Measurements from ENCODE around the gene DCAF8L2.

Gene DCAF8L2

DNA sequence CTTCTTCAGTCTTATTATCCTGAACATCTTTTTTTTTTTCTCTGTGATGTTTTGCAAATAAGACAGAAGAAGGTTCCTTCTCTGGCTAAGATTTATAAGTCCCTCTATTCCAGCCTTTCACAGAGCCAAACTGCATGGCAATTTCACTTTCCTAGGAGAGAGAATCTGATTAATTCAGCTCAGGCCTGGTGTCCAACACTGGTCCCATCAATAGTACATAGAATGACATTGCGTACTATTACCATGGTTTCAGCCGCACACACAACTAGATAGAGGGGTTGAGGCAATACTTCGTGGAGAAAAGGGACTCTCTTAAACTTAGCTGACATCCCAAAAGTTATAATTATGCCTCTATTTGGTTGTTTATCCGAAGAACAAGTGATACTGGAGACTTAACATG, 18.5 kb downstream of the DCAF8L2 start:
- TF ChIP-seq, protein P1, sequence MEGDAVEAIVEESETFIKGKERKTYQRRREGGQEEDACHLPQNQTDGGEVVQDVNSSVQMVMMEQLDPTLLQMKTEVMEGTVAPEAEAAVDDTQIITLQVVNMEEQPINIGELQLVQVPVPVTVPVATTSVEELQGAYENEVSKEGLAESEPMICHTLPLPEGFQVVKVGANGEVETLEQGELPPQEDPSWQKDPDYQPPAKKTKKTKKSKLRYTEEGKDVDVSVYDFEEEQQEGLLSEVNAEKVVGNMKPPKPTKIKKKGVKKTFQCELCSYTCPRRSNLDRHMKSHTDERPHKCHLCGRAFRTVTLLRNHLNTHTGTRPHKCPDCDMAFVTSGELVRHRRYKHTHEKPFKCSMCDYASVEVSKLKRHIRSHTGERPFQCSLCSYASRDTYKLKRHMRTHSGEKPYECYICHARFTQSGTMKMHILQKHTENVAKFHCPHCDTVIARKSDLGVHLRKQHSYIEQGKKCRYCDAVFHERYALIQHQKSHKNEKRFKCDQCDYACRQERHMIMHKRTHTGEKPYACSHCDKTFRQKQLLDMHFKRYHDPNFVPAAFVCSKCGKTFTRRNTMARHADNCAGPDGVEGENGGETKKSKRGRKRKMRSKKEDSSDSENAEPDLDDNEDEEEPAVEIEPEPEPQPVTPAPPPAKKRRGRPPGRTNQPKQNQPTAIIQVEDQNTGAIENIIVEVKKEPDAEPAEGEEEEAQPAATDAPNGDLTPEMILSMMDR (IDR thresholded peaks at IDR 0.05; ENCODE audit: insufficient read depth, low read depth, low read length, missing control alignments): no peak
- H3K4me3 ChIP-seq (ENCODE audit: low read length): no peak overlapping the region
- no peak for DNase-seq (ENCODE audit: low read depth)

DNA sequence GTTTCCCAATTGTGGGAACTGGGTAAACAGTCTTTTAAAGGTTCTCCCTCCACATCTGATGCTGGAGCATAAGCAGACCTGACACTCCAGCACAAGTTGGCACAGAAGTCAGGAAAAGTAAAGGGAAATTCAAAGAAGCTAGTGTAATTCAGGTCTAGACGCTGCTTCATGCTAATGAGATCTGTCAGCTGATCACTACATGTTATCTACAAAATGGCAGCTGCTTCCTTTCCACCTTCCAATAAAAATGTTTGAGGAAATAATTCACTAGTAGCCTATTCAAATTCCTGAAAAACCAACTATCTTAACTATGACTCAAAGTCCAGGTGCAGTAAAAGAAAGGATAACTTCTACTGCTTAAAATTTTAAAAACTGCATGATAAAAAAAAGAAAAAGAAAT, 29.3 kb downstream of the DCAF8L2 start:
- no peak overlapping the region for H3K4me3 ChIP-seq (ENCODE audit: low read length)
- DNase-seq (ENCODE audit: low read depth): no peak
- TF ChIP-seq, protein P1 (IDR thresholded peaks at IDR 0.05; ENCODE audit: insufficient read depth, low read depth, low read length, missing control alignments): no peak

DNA sequence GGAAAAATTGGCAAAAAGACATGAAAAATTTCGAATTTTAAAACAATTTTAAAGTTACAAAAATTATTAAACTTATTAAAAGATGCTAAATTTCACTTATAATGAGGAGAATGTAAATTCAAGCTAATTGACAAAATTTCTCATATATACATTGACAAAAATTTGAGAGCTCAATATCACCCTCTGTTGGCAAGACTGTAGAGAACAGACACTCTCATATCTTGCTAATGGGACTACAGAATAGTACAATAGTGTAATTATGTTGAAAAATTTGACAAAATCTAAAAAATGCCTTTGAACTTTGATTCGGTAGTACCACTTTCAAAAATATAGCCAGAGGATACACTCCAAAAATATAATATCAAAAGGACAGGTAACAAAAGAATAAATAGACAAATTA, 29.8 kb downstream of the DCAF8L2 start:
- no peak overlapping the region for H3K4me3 ChIP-seq (ENCODE audit: low read length)
- DNase-seq (ENCODE audit: low read depth): peak; percentile 34
- TF ChIP-seq, protein P1 (IDR thresholded peaks at IDR 0.05; ENCODE audit: insufficient read depth, low read depth, low read length, missing control alignments): peak; percentile 48

DNA sequence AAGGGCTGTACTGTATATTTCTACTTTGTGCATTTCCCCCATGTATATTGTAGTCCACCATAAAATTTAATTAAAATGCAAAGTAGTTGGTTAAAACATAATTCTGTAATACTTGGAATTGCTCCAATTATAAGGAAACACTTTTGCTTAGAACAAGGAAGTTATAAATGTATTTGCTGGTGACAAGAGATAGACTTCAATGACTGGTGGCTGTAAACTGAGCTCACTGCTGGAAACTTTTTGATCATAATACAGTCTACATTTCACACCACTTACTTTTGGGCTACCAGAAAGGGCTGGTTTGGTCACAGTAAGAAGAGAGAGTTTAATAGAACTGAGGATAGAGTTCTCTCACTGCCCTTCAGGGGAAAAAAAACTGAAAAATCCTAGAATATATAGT, 32.7 kb downstream of the DCAF8L2 start:
- TF ChIP-seq, protein P1 (IDR thresholded peaks at IDR 0.05; ENCODE audit: insufficient read depth, low read depth, low read length, missing control alignments): no peak
- H3K4me3 ChIP-seq (ENCODE audit: low read length): no peak overlapping the region
- DNase-seq (ENCODE audit: low read depth): no peak

DNA sequence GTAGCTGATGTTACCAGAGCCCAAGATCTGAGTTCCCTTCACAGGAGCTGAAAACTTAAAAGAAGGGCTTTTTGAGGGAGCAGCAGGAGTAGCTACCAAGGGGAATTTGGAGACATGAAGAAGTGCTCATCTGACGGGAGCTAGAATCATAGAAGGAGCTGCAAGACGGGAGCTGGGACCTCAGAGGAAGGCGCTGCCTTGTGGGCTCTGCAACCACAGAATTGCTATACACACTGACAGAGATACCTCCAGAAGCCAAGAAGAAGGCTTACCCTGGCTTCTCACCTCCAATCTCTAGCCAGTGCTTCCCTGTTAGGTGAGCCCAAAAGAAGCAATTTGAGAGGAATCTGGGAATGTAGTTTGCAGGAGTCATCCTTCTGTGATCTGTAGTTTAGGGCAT, 35.9 kb downstream of the DCAF8L2 start:
- no peak for DNase-seq (ENCODE audit: low read depth)
- H3K4me3 ChIP-seq (ENCODE audit: low read length): no peak overlapping the region
- TF ChIP-seq, protein P1 (IDR thresholded peaks at IDR 0.05; ENCODE audit: insufficient read depth, low read depth, low read length, missing control alignments): no peak

DNA sequence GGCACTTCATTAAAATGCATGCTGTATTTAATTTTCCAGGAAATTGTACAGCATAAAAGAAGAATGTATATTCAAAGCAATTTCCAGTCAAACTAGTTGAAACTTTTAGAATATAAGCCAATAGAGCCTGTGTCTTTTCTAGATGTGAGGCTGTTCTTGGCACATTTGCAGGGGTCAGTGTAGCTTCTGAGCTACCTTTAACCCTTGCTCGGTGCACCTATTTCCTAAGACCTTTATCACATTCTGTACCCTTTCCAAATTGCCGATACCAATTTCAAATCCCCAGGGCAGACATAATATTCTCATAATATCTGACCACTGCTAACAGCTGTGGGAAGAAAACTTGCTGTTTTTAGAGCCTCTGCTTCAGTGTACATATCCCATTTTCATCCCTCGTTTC, 43.2 kb downstream of the DCAF8L2 start:
- no peak overlapping the region for H3K4me3 ChIP-seq (ENCODE audit: low read length)
- TF ChIP-seq, protein P1 (IDR thresholded peaks at IDR 0.05; ENCODE audit: insufficient read depth, low read depth, low read length, missing control alignments): no peak
- no peak for DNase-seq (ENCODE audit: low read depth)

DNA sequence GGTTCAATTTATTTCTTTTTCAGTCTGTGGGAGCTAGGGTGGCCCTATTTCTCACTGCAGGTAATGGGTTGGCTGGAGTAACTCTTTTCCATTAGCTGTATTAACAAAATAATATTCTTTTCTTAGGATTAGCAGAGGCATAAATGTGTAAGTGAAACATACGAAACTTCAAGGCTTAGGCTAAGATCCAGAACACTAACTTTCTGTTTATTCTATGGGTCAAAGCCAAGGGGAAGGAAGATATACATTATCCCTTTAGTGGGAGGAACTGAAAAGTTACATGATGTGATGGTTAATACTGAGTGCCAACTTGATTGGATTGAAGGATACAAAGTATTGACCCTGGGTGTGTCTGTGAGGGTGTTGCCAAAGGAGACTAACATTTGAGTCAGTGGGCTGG, 66.4 kb downstream of the DCAF8L2 start:
- DNase-seq (ENCODE audit: low read depth): no peak
- TF ChIP-seq, protein P1 (IDR thresholded peaks at IDR 0.05; ENCODE audit: insufficient read depth, low read depth, low read length, missing control alignments): no peak
- H3K4me3 ChIP-seq (ENCODE audit: low read length): no peak overlapping the region
